ENCODE measurements around the gene NEU2. TPM values are rescaled to one million over a fixed set of nuclear protein-coding genes. Genes with fewer than 3 reads are reported as not detected.

Gene NEU2
- total RNA-seq, 2 donors from 2014 or later = not detected

DNA sequence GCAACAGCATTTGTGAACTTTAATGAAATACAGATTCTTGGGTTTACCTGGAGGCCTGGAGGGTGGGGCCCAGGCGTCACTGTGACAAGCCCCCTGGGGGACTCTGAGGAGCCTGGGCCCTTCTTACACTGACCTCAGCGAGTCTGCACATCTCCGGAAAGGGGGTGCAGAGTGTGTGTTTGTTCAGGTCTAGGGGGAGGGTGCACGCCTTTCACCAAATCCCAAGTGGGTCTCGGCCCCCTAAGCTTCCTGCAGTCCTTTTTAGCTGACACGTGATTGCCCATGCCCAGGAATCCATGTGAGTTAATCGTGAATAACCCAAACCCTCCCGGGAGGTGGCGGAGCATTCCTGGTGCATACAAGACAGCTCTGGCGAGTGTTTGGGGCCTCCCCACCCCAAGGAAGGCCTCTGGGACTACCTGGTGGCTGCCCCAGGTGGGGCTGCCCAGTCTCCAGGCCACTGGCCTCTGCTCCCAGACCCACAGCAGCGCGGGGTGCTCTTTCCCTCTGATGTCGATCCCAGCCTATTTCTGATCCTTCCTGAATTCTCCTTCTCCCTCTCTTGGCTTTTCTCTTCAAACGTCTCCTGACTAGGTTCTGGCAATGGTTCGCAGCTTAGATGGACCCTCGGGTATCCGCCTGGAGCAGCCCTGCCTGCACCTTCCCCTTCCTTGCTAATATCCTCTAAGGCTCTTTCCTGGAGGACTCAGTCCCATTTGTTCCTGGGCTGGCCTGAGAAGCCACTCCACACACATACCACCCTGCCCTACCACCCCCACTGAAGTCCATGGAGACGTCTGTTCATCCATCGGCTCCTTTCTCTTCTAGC lies 29.4 kb upstream of the NEU2 start:
- no peaks in the 10 kb centered on the region for H3K9me3 ChIP-seq (ENCODE audit: control insufficient read depth, low read length, poor library complexity, severe bottlenecking)
- no peak for ATAC-seq
- H3K27me3 Mint-ChIP-seq = peaks cover 17% of the 10 kb centered on the region
- no peak for DNase-seq
- no peaks in the 10 kb centered on the region for H3K36me3 Mint-ChIP-seq (ENCODE audit: low read depth)
- H3K27ac Mint-ChIP-seq = no peak overlapping the region
- H3K4me1 Mint-ChIP-seq = peaks cover 3% of the 10 kb centered on the region
- H3K4me3 Mint-ChIP-seq = no peak overlapping the region

DNA sequence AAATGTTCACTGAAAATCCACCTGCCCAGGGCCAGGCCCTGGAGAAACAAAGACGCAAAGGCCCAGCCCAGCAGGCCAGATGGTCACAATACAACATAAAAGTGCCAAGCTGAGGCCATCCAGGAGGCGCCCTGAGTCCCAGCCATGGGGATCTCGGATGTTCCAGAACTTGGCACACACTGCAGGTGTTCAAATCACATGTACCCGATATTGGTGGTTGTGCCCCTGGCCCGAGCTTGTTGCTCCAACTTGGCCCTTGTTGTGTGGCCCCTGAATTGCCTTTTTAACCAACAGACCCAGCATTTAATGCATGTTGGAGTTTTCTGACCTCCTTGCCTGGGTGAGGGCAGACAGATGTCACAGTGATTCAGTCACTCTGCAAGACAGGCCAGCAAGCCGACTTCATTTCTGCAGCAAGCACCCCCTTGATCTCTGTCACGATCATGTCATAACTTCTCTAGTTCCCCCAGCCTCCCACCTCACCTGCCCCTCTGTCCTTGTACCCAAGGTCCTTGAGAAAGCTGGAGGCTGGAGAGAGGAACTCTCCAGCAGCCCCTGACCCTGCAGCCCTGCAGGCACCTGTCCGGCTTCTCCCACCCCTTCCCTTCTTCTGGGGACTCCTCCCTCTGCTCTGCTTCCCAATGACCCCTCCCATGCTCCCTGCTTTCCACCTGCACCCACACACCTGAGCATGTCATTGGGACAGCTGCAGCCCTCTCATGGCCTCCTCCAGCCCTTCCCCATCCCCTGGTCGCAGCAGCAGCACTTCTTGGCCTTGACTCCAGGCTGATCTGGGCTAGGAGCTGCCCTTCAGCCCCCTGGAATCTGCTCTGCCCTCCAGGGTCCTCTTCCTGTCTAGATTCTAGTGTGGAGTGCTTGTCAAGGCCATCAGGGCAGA lies 28.6 kb upstream of the NEU2 start:
- Mint-ChIP-seq H3K4me3 (no peak overlapping the region), H3K27me3 (peaks cover 17% of the 10 kb centered on the region), H3K27ac (no peak overlapping the region), H3K4me1 (peaks cover 3% of the 10 kb centered on the region), H3K36me3 (ENCODE audit: low read depth) (no peaks in the 10 kb centered on the region)
- no peak for ATAC-seq
- no peak for DNase-seq
- no peaks in the 10 kb centered on the region for H3K9me3 ChIP-seq (ENCODE audit: control insufficient read depth, low read length, poor library complexity, severe bottlenecking)

DNA sequence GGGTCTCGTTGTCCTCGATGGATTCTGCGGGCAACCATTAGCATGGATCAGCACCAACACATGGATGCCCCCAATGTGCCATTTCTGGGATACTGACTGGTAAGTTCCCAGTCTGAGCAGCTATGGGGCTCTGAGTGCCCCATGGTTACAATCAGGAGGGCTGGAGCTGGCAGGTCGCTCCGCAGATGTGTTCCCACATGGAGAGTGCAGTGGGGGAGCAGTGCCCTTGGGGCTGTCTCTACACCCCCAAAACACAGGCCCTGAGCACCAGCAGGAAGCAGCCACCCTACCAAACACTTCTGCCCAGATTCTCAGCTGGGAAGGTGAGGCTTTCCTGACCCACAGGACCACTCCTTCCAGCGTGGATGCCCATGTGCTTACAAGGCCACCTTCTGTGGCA lies 27.4 kb upstream of the NEU2 start:
- peaks cover 17% of the 10 kb centered on the region for H3K27me3 Mint-ChIP-seq
- no peaks in the 10 kb centered on the region for H3K9me3 ChIP-seq (ENCODE audit: control insufficient read depth, low read length, poor library complexity, severe bottlenecking)
- ATAC-seq (no peak), DNase-seq (no peak)
- H3K36me3 Mint-ChIP-seq (ENCODE audit: low read depth) = no peaks in the 10 kb centered on the region
- no peak overlapping the region for H3K27ac Mint-ChIP-seq
- H3K4me3 Mint-ChIP-seq = no peak overlapping the region
- peaks cover 3% of the 10 kb centered on the region for H3K4me1 Mint-ChIP-seq

DNA sequence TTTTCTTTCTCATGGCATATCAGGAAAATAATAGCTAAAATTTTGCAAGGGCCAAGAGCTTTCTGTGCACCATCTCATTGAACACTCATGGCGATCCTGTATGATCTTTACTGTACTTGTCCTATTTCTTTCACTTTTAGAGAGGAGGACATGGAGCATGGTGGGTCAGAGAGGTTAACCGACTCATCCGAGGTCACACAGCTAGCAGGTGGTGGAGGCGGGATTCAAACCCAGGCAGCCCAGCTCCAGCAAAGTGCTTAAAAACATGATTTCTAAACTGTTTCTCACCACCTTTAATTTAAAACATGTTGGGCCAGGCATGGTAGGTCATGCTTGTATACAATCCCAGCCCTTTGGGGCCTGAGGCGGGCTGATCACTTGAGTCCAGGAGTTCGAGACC lies 25.8 kb upstream of the NEU2 start:
- Mint-ChIP-seq H3K36me3 (ENCODE audit: low read depth) (no peaks in the 10 kb centered on the region), H3K27ac (no peak overlapping the region), H3K27me3 (peaks cover 23% of the 10 kb centered on the region), H3K4me1 (peaks cover 3% of the 10 kb centered on the region), H3K4me3 (no peak overlapping the region)
- ATAC-seq (no peak), DNase-seq (no peak)
- H3K9me3 ChIP-seq (ENCODE audit: control insufficient read depth, low read length, poor library complexity, severe bottlenecking) = no peaks in the 10 kb centered on the region

DNA sequence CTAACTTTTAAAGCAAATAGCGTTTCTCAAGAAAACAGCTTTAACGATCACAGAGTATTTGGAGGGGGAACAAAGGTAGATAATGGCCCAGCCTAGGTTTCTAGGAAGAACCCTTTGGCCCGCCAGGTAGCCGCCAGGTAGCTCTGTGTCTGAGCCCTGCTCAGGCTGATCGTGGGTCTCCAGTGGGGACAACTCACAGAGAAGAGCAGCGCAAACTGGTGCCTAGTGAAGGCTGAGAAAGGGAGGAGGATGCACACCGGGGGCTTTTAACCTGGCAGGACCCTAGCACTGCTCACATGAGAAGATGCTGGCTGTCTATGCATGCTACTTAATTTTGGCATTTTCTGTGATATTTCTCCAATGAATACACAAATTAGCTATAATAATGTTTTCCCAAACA lies 25.2 kb upstream of the NEU2 start:
- Mint-ChIP-seq H3K27me3 (peaks cover 25% of the 10 kb centered on the region), H3K36me3 (ENCODE audit: low read depth) (no peaks in the 10 kb centered on the region)
- no peak for DNase-seq

DNA sequence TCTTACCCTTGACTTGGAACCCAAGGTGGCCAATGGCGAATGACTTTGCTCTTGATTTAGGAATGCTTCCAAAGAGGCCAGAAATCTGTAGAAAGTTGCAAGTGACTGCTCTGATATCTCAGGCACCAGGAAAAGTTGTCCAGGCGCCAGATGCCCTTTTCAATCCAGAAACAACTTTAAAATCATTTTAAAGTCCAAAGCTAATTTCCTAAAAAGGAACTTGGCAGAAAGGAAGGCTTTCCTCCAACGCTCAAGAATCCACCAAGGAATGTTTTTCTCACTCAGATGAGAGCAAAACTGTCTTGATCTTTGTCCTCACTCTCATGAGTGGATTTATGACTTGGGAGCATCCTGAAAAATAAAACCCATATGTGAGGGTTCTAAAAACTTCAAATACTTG lies 24.7 kb upstream of the NEU2 start:
- H3K36me3 Mint-ChIP-seq (ENCODE audit: low read depth) = no peaks in the 10 kb centered on the region
- DNase-seq (no peak), ATAC-seq (no peak)
- H3K4me3 Mint-ChIP-seq = no peak overlapping the region
- no peaks in the 10 kb centered on the region for H3K9me3 ChIP-seq (ENCODE audit: control insufficient read depth, low read length, poor library complexity, severe bottlenecking)
- peaks cover 3% of the 10 kb centered on the region for H3K4me1 Mint-ChIP-seq
- H3K27me3 Mint-ChIP-seq = peaks cover 25% of the 10 kb centered on the region
- no peak overlapping the region for H3K27ac Mint-ChIP-seq

More for the DNA sequence above, 25.2 kb upstream of the NEU2 start:
- Mint-ChIP-seq H3K4me3 (no peak overlapping the region), H3K4me1 (peaks cover 3% of the 10 kb centered on the region), H3K27ac (no peak overlapping the region)
- no peak for ATAC-seq
- H3K9me3 ChIP-seq (ENCODE audit: control insufficient read depth, low read length, poor library complexity, severe bottlenecking) = no peaks in the 10 kb centered on the region

DNA sequence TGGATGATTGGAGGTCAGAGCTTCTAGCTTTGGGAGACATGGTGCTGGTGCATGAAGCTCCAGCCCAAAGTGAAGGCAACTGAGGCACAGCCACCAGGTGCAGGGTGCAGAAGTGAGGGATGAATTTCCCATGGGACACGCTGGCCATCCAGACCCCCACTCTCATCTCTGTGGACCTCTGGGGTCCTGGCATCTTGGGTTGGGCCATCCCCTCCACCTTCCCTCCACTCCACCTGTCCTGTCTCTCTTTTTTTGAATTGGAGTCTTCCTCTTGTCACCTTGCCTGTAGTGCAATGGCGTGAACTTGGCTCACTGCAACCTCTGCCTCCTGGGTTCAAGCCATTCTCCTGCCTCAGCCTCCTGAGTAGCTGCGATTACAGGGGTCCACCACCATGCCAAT lies 22.8 kb upstream of the NEU2 start:
- DNase-seq = no peak
- no peak for ATAC-seq
- no peak overlapping the region for H3K4me3 Mint-ChIP-seq
- H3K9me3 ChIP-seq (ENCODE audit: control insufficient read depth, low read length, poor library complexity, severe bottlenecking) = no peaks in the 10 kb centered on the region
- no peaks in the 10 kb centered on the region for H3K4me1 Mint-ChIP-seq
- no peak overlapping the region for H3K27ac Mint-ChIP-seq
- peaks cover 17% of the 10 kb centered on the region for H3K27me3 Mint-ChIP-seq
- H3K36me3 Mint-ChIP-seq (ENCODE audit: low read depth) = no peaks in the 10 kb centered on the region

DNA sequence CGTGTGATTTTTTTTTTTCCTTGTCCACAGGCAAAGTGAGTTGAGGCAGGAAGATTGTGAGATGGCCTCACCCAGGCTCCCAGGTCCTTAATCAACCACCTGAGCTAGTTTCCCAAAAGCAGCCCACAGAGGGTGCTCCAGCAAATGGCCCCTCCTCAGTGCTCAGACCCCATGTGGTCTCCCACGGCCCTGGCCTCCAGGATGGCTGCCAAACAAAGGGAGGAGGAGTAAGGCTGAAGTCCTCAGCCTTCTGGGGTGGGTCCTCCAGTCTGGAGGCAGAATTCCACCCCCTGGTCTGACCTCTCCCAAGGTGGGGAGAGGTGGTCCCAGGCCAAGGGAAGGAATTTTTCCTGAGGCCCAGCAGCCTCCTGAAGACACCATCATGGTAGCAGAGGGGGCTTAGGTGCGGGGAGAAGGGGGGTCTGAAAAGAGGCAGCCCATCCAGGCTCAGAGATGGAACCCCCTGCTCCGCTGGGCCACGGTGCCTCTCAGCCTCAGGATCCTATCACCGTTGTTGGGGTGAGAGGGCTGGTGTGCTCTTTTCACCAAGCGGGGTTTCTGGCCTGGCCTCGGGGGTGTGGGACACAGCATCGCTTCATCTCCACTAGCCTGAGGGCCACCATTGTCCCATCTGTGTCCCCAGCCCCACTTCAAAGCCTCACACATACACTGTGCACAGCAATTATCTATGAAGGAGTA lies 21.8 kb upstream of the NEU2 start:
- Mint-ChIP-seq H3K4me3 (no peak overlapping the region), H3K4me1 (no peaks in the 10 kb centered on the region), H3K36me3 (ENCODE audit: low read depth) (no peaks in the 10 kb centered on the region), H3K27ac (no peak overlapping the region), H3K27me3 (peaks cover 9% of the 10 kb centered on the region)
- H3K9me3 ChIP-seq (ENCODE audit: control insufficient read depth, low read length, poor library complexity, severe bottlenecking) = no peaks in the 10 kb centered on the region
- DNase-seq = no peak
- no peak for ATAC-seq

DNA sequence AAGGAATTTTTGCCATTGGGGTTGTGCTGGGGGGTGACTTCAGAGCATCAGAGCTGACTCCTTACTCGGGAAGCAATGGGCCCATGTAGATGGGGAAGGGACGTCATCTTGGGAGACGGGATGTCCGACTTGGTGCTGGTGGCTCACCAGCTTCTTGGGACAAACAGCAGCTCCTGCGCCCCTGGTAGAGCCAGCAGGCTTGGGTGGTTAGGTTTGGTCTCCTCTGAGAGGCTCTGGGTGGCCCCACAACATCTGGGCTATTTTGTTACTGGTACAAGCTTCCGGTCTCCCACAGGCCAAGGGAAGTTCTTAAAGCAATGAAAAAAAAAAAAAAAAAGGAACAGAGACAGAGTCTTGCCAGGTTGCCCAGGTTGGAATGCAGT lies 21.2 kb upstream of the NEU2 start:
- no peak for ATAC-seq
- H3K4me1 Mint-ChIP-seq = no peaks in the 10 kb centered on the region
- H3K27me3 Mint-ChIP-seq = peaks cover 9% of the 10 kb centered on the region
- H3K9me3 ChIP-seq (ENCODE audit: control insufficient read depth, low read length, poor library complexity, severe bottlenecking) = no peaks in the 10 kb centered on the region
- H3K4me3 Mint-ChIP-seq = no peak overlapping the region
- no peaks in the 10 kb centered on the region for H3K36me3 Mint-ChIP-seq (ENCODE audit: low read depth)
- no peak overlapping the region for H3K27ac Mint-ChIP-seq
- no peak for DNase-seq

DNA sequence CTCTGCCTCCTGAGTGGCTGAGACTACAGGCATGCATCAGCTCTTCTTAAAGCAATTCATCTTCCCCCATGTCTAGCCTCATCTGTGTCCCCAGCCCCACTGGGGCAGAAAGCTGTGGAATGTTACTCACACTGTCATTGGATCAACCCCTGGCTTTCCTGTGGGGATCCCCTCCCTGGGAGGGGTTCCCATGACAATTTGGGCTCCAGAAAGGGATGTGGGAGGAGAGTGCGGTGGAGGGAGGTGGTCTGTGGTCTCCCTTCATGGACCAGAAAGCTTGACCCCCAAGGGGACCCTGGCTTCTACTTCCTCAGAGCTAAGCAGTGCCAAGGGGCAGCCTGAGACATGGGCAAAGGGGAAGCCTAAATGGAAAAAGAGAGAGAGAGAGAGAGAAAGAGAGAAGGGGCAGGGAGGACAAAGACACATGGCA lies 20.8 kb upstream of the NEU2 start:
- Mint-ChIP-seq H3K36me3 (ENCODE audit: low read depth) (no peaks in the 10 kb centered on the region), H3K27ac (no peak overlapping the region), H3K27me3 (peaks cover 9% of the 10 kb centered on the region), H3K4me3 (no peak overlapping the region), H3K4me1 (no peaks in the 10 kb centered on the region)
- no peaks in the 10 kb centered on the region for H3K9me3 ChIP-seq (ENCODE audit: control insufficient read depth, low read length, poor library complexity, severe bottlenecking)
- DNase-seq = no peak
- no peak for ATAC-seq

DNA sequence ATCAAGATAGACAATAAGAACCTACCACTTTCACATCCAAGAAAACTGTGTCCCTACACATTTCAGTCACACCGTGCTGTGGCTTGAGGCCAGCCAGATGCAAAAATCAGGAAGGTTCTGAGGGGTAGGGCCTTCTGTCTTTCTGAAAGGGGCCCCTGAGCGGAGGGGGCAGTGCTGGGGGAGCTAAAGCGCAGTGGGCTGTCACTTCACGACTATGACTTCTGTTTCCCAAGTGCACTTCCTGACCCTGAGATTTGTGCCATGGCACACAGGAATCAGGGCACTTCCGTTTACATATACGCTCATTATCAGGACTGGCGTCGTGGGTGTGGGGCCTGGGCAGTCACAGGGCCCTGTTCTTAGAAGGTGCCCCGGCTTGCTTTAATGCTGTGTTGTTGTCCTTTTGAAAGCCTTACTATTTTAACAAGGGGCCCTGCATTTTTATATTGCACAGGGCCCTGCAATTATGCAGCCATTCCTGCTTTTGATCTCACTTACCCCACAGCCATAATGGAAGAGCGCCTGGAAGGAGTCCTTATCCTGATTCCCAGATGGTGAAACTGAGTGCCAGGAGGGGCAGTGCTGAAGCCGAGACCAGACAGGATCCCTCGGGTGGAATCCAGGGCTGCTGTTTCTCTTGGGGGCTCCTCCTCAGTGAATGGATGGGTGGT lies 20.0 kb upstream of the NEU2 start:
- Mint-ChIP-seq H3K36me3 (ENCODE audit: low read depth) (peaks cover under 1% of the 10 kb centered on the region), H3K27me3 (peaks cover 9% of the 10 kb centered on the region), H3K4me3 (no peak overlapping the region), H3K27ac (no peak overlapping the region), H3K4me1 (no peaks in the 10 kb centered on the region)
- DNase-seq = no peak
- ATAC-seq = no peak
- H3K9me3 ChIP-seq (ENCODE audit: control insufficient read depth, low read length, poor library complexity, severe bottlenecking) = no peaks in the 10 kb centered on the region

DNA sequence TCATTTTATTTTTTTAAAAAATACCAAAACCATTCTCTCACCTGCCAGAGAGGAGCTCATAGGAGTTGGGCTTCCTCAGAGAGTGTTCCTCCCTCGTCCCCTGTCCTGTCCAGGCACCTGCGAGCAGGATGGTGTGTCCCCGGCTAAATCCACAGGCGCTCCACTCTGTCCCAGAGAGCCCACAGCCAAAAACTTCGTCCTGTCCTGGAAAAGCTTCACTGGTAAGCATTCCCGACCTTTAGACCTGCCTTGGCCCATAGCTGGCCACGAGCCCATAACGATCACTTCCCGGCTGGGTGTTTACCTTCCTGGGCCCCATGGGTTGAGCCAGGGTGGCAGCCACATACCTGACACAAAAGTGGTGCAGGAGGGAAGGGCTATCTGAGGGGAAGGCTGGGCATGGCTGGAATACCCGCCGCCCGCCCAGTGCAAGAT lies 19.4 kb upstream of the NEU2 start, which contains the start of gene NGEF:
NGEF (minus strand) TSS at position 230 of the 435 bp plus-strand sequence. CDS start 38,366 bp downstream, outside the sequence.
- no peaks in the 10 kb centered on the region for H3K4me1 Mint-ChIP-seq
- no peak for ATAC-seq
- H3K27ac Mint-ChIP-seq = no peak within 1 kb of the TSS
- H3K9me3 ChIP-seq (ENCODE audit: control insufficient read depth, low read length, poor library complexity, severe bottlenecking) = no peaks in the 10 kb centered on the region
- peaks cover 2% of the 10 kb centered on the region for H3K36me3 Mint-ChIP-seq (ENCODE audit: low read depth)
- no peak within 1 kb of the TSS for H3K4me3 Mint-ChIP-seq
- no peak for DNase-seq
- peaks cover 9% of the 10 kb centered on the region for H3K27me3 Mint-ChIP-seq

All from T-helper 17 cell (primary cell).